Measurements from ENCODE around the gene ADAMTSL3. TPM values are rescaled to one million over a fixed set of nuclear protein-coding genes. Genes with fewer than 3 reads are reported as not detected.

Gene ADAMTSL3
- total RNA-seq, 1 experiment from 2014 or later = 1.8 TPM

DNA sequence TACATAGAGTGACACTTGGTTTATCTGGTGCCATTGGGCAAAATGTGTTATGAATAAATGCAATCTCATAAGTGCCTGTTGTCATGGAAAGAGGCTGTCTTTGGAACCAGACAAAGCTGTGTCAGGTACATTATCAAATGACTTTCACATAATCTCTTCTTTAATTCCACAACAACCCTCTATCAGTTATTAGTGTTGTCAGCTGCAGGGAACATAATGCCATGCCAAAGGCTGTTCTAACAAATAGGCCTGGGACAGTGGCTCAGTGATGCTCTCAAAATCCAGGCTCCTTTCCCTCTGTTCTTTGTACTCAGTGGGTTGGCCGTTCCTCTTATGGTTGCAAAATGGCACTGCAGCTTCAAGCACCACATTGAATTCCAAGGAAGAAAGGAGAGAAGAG lies 91.8 kb downstream of the ADAMTSL3 start:
- ATAC-seq (no peak), DNase-seq (ENCODE audit: low spot score) (no peak)
- Mint-ChIP-seq H3K4me3 (no peak overlapping the region), H3K27me3 (ENCODE audit: low read depth) (no peaks in the 10 kb centered on the region), H3K36me3 (no peaks in the 10 kb centered on the region), H3K27ac (no peak overlapping the region), H3K9me3 (peaks cover 4% of the 10 kb centered on the region), H3K4me1 (no peaks in the 10 kb centered on the region)
- TF ChIP-seq, protein P1, sequence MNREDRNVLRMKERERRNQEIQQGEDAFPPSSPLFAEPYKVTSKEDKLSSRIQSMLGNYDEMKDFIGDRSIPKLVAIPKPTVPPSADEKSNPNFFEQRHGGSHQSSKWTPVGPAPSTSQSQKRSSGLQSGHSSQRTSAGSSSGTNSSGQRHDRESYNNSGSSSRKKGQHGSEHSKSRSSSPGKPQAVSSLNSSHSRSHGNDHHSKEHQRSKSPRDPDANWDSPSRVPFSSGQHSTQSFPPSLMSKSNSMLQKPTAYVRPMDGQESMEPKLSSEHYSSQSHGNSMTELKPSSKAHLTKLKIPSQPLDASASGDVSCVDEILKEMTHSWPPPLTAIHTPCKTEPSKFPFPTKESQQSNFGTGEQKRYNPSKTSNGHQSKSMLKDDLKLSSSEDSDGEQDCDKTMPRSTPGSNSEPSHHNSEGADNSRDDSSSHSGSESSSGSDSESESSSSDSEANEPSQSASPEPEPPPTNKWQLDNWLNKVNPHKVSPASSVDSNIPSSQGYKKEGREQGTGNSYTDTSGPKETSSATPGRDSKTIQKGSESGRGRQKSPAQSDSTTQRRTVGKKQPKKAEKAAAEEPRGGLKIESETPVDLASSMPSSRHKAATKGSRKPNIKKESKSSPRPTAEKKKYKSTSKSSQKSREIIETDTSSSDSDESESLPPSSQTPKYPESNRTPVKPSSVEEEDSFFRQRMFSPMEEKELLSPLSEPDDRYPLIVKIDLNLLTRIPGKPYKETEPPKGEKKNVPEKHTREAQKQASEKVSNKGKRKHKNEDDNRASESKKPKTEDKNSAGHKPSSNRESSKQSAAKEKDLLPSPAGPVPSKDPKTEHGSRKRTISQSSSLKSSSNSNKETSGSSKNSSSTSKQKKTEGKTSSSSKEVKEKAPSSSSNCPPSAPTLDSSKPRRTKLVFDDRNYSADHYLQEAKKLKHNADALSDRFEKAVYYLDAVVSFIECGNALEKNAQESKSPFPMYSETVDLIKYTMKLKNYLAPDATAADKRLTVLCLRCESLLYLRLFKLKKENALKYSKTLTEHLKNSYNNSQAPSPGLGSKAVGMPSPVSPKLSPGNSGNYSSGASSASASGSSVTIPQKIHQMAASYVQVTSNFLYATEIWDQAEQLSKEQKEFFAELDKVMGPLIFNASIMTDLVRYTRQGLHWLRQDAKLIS (CRISPR knock-in tag; IDR thresholded peaks at IDR 0.05; ENCODE audit: borderline replicate concordance) = no peak
- ChIA-PET CTCF (no interaction called here), POLR2A (no interaction called here)

DNA sequence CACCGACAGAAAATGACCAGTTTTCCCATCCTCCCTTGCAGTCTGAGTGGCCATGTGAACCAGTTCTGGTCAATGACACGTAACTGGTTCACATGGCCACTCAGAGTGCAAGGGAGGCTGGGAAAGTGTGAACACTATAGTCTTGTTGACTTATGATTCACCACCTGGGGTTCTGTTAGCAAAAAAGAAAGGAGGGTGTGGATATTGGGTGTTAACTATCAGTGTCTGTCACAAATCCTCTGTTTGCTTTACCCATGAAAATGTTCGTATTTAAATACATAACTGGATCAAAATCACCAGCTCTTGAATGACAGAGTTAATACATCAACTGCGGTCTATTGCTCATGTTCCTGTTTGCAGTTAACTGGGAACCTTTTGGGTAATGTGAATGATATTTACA lies 92.3 kb downstream of the ADAMTSL3 start:
- no peak overlapping the region for H3K27ac Mint-ChIP-seq
- no peaks in the 10 kb centered on the region for H3K27me3 Mint-ChIP-seq (ENCODE audit: low read depth)
- H3K36me3 Mint-ChIP-seq = no peaks in the 10 kb centered on the region
- peaks cover 4% of the 10 kb centered on the region for H3K9me3 Mint-ChIP-seq
- DNase-seq (ENCODE audit: low spot score) (no peak), ATAC-seq (no peak)
- H3K4me3 Mint-ChIP-seq = no peak overlapping the region
- ChIA-PET CTCF (interaction anchor here (1.2 kb wide), 1 partner anchor 289 kb away, joined by 6 read pairs; no protein-coding TSS in a partner anchor), POLR2A (no interaction called here)
- TF ChIP-seq, protein P2, sequence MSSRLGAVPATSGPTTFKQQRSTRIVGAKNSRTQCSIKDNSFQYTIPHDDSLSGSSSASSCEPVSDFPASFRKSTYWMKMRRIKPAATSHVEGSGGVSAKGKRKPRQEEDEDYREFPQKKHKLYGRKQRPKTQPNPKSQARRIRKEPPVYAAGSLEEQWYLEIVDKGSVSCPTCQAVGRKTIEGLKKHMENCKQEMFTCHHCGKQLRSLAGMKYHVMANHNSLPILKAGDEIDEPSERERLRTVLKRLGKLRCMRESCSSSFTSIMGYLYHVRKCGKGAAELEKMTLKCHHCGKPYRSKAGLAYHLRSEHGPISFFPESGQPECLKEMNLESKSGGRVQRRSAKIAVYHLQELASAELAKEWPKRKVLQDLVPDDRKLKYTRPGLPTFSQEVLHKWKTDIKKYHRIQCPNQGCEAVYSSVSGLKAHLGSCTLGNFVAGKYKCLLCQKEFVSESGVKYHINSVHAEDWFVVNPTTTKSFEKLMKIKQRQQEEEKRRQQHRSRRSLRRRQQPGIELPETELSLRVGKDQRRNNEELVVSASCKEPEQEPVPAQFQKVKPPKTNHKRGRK (CRISPR knock-in tag; IDR thresholded peaks at IDR 0.05; ENCODE audit: borderline replicate concordance) = no peak
- TF ChIP-seq, protein P3, sequence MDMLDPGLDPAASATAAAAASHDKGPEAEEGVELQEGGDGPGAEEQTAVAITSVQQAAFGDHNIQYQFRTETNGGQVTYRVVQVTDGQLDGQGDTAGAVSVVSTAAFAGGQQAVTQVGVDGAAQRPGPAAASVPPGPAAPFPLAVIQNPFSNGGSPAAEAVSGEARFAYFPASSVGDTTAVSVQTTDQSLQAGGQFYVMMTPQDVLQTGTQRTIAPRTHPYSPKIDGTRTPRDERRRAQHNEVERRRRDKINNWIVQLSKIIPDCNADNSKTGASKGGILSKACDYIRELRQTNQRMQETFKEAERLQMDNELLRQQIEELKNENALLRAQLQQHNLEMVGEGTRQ (CRISPR knock-in tag; IDR thresholded peaks at IDR 0.05) = no peak
- TF ChIP-seq SMAD3 (CRISPR knock-in tag; IDR thresholded peaks at IDR 0.05; ENCODE audit: borderline replicate concordance) (no peak), MYBL2 (CRISPR knock-in tag; IDR thresholded peaks at IDR 0.05) (no peak), IRF2 (CRISPR knock-in tag; IDR thresholded peaks at IDR 0.05; ENCODE audit: borderline replicate concordance, low read depth) (no peak), TEAD1 (CRISPR knock-in tag; IDR thresholded peaks at IDR 0.05) (no peak), ZNF671 (CRISPR knock-in tag; IDR thresholded peaks at IDR 0.05) (no peak), RELA (CRISPR knock-in tag; IDR thresholded peaks at IDR 0.05; ENCODE audit: borderline replicate concordance) (no peak), GABPB1 (CRISPR knock-in tag; IDR thresholded peaks at IDR 0.05) (no peak)
- TF ChIP-seq, protein P4, sequence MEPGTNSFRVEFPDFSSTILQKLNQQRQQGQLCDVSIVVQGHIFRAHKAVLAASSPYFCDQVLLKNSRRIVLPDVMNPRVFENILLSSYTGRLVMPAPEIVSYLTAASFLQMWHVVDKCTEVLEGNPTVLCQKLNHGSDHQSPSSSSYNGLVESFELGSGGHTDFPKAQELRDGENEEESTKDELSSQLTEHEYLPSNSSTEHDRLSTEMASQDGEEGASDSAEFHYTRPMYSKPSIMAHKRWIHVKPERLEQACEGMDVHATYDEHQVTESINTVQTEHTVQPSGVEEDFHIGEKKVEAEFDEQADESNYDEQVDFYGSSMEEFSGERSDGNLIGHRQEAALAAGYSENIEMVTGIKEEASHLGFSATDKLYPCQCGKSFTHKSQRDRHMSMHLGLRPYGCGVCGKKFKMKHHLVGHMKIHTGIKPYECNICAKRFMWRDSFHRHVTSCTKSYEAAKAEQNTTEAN (CRISPR knock-in tag; IDR thresholded peaks at IDR 0.05) = no peak
- TF ChIP-seq, protein P5, sequence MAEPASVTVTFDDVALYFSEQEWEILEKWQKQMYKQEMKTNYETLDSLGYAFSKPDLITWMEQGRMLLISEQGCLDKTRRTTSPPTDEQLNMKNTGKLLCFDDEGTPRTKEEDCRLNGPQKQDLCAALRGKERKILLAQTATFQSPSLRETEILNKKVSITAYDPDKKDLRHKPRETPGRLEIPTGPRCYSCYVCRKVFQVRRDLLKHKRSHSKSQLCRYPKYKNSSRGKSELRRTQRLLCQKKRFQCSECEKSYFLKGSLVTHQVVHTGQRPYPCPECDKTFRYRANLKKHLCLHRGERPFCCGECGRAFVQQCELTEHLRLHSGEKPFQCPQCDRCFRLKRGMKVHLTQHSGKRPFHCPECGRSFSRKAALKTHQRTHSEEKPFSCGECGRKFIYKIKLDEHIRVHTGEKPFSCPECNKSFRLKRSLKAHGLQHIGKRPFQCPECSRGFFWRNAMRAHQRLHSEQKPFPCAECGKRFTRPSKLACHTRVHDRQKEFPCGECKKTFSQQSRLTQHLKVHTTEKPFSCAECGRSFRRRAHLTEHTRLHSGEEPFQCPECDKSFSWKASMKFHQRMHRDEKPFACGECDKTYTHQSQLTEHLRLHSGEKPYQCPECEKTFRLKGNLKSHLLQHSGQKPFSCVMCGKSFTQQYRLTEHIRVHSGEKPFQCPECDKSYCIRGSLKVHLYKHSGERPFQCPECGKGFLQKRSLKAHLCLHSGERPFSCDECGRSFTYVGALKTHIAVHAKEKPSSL (CRISPR knock-in tag; conservative IDR thresholded peaks at IDR 0.05) = no peak
- TF ChIP-seq, protein P6, sequence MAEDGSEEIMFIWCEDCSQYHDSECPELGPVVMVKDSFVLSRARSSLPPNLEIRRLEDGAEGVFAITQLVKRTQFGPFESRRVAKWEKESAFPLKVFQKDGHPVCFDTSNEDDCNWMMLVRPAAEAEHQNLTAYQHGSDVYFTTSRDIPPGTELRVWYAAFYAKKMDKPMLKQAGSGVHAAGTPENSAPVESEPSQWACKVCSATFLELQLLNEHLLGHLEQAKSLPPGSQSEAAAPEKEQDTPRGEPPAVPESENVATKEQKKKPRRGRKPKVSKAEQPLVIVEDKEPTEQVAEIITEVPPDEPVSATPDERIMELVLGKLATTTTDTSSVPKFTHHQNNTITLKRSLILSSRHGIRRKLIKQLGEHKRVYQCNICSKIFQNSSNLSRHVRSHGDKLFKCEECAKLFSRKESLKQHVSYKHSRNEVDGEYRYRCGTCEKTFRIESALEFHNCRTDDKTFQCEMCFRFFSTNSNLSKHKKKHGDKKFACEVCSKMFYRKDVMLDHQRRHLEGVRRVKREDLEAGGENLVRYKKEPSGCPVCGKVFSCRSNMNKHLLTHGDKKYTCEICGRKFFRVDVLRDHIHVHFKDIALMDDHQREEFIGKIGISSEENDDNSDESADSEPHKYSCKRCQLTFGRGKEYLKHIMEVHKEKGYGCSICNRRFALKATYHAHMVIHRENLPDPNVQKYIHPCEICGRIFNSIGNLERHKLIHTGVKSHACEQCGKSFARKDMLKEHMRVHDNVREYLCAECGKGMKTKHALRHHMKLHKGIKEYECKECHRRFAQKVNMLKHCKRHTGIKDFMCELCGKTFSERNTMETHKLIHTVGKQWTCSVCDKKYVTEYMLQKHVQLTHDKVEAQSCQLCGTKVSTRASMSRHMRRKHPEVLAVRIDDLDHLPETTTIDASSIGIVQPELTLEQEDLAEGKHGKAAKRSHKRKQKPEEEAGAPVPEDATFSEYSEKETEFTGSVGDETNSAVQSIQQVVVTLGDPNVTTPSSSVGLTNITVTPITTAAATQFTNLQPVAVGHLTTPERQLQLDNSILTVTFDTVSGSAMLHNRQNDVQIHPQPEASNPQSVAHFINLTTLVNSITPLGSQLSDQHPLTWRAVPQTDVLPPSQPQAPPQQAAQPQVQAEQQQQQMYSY (CRISPR knock-in tag; IDR thresholded peaks at IDR 0.05) = no peak
- TF ChIP-seq, protein P7, sequence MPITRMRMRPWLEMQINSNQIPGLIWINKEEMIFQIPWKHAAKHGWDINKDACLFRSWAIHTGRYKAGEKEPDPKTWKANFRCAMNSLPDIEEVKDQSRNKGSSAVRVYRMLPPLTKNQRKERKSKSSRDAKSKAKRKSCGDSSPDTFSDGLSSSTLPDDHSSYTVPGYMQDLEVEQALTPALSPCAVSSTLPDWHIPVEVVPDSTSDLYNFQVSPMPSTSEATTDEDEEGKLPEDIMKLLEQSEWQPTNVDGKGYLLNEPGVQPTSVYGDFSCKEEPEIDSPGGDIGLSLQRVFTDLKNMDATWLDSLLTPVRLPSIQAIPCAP (CRISPR knock-in tag; IDR thresholded peaks at IDR 0.05) = no peak
- TF ChIP-seq, protein P8, sequence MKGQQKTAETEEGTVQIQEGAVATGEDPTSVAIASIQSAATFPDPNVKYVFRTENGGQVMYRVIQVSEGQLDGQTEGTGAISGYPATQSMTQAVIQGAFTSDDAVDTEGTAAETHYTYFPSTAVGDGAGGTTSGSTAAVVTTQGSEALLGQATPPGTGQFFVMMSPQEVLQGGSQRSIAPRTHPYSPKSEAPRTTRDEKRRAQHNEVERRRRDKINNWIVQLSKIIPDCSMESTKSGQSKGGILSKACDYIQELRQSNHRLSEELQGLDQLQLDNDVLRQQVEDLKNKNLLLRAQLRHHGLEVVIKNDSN (CRISPR knock-in tag; IDR thresholded peaks at IDR 0.05) = no peak
- TF ChIP-seq, protein P9, sequence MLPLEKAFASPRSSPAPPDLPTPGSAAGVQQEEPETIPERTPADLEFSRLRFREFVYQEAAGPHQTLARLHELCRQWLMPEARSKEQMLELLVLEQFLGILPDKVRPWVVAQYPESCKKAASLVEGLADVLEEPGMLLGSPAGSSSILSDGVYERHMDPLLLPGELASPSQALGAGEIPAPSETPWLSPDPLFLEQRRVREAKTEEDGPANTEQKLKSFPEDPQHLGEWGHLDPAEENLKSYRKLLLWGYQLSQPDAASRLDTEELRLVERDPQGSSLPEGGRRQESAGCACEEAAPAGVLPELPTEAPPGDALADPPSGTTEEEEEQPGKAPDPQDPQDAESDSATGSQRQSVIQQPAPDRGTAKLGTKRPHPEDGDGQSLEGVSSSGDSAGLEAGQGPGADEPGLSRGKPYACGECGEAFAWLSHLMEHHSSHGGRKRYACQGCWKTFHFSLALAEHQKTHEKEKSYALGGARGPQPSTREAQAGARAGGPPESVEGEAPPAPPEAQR (CRISPR knock-in tag; IDR thresholded peaks at IDR 0.05) = no peak
- no peaks in the 10 kb centered on the region for H3K4me1 Mint-ChIP-seq
